ENCODE data around the gene HIVEP2. TPM values are rescaled to one million over a fixed set of nuclear protein-coding genes. Genes with fewer than 3 reads are reported as not detected.

HIVEP2 gene
- total and polyA plus RNA-seq, 2 of the 4 experiments (the other 2 are of a cell fraction), result 4.3 to 11.3 TPM

DNA sequence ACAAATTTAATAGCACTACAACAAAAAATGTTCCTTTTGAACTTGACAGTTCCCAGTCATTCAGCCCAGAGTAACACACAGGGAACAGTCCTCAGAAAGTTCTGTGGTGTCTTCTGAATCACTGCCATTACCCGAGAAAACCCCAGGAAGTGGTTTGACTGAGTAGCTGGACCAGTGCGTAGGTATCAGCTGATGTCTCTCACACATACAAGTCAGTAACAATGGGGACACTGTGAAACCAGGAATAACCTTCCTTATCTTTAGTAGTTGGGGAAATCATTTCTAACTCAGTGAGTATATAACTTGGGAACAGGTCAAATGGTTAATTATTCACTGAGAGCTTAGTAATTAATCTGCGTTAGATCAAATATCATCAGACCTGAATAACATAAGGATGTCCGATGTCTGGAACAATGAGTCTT is 73.1 kb downstream of the HIVEP2 start:
- no peak overlapping the region for H3K9ac ChIP-seq (ENCODE audit: low read depth, low read length)
- in situ Hi-C loops (cut with MboI; ENCODE audit: low sequenced_read_pairs), result no loop called here
- no TSS peak for BruUV-seq (replicated peaks)
- H4K91ac ChIP-seq (ENCODE audit: insufficient read depth, low read depth, low read length), result no peak overlapping the region
- H3K36me3 ChIP-seq (ENCODE audit: control insufficient read depth, insufficient read depth, low read length), result no peaks in the 10 kb centered on the region
- no peaks in the 10 kb centered on the region for H4K20me1 ChIP-seq (ENCODE audit: insufficient read depth, low read length)
- peak; percentile 96 for DNase-seq
- no peaks in the 10 kb centered on the region for H3K9me3 ChIP-seq (ENCODE audit: control insufficient read depth, insufficient read depth, low read length)
- H2BK120ac ChIP-seq (ENCODE audit: low read depth, low read length), result peak overlapping the region; percentile 35
- 0 out of 3 replicates have a peak overlapping the region, but pooled peaks have one; percentile 10 for H2BK15ac ChIP-seq (ENCODE audit: low read depth, low read length)
- peak overlapping the region in 1 of 2 experiments; percentile 61; a peak in 2 of 4 replicates for H4K8ac ChIP-seq (ENCODE audit: low read depth in 2 of 2, low read length in 2 of 2)
- no peaks in the 10 kb centered on the region for H3K27me3 ChIP-seq (ENCODE audit: control insufficient read depth, insufficient read depth, low read length)
- H3K4me2 ChIP-seq (ENCODE audit: low read depth, low read length), result peak overlapping the region; percentile 71; the same call in 1 of the 2 replicates
- H3K4me3 ChIP-seq (ENCODE audit: insufficient read depth, low read depth, low read length), result no peak overlapping the region
- no peak overlapping the region for H2AK5ac ChIP-seq (ENCODE audit: low read depth, low read length)
- H3K14ac ChIP-seq (replicated peaks; ENCODE audit: low read depth, low read length), result peak overlapping the region; percentile 32; the same call in 1 of the 2 replicates
- peak overlapping the region; percentile 56 for H2BK5ac ChIP-seq (ENCODE audit: low read depth, low read length, poor library complexity, severe bottlenecking)
- no peak overlapping the region for H3K56ac ChIP-seq (ENCODE audit: extremely low read depth, insufficient read depth, low read length)
- CTCF ChIA-PET, result no interaction called here
- no peak overlapping the region for H3K27ac ChIP-seq (ENCODE audit: insufficient read depth, low read length)
- H4K5ac ChIP-seq (ENCODE audit: low read depth, low read length), result 0 out of 2 replicates have a peak overlapping the region, but pooled peaks have one; percentile 7
- no peak overlapping the region for H2AK9ac ChIP-seq (replicated peaks; ENCODE audit: low read depth, low read length, poor library complexity)
- peak overlapping the region; percentile 43; the same call in 1 of the 2 replicates for H2BK20ac ChIP-seq (ENCODE audit: low read depth, low read length)
- POLR2A ChIA-PET (ENCODE audit: unreplicated experiment), result no interaction called here
- no CpG with 5 or more reads among the region's 4 CpGs for WGBS, 2 experiments (ENCODE audit: extremely low coverage in 2 of 2, insufficient read length in 1 of 2)
- H3K23ac ChIP-seq (ENCODE audit: low read depth, low read length), result peak overlapping the region; percentile 5; the same call in 1 of the 2 replicates
- peaks cover 26 to 71% of the 10 kb centered on the region in 2 experiments for H3K79me1 ChIP-seq (ENCODE audit: low read depth in 1 of 2, low read length in 2 of 2)
- H3K4ac ChIP-seq (ENCODE audit: low read depth, low read length), result no peak overlapping the region; the same call in 1 of the 2 replicates
- peaks cover 11% of the 10 kb centered on the region for H3K4me1 ChIP-seq (ENCODE audit: control insufficient read depth, insufficient read depth, low read length)
- dilution Hi-C loops (cut with HindIII; ENCODE audit: low sequenced_read_pairs, unreplicated experiment), result no loop called here
- H3K9me1 ChIP-seq (ENCODE audit: insufficient read depth, low read length), result no peaks in the 10 kb centered on the region
- no peak overlapping the region for H2AFZ ChIP-seq (replicated peaks; ENCODE audit: low read length, poor library complexity)
- peak overlapping the region; percentile 45; the same call in 1 of the 2 replicates for H3K18ac ChIP-seq (ENCODE audit: low read depth, low read length)
- ATAC-seq (ENCODE audit: low read depth), result peak; percentile 70
- TF ChIP-seq RAD21 (IDR thresholded peaks at IDR 0.05; ENCODE audit: low read length) (peak; percentile 19; the same call in 1 of the 2 replicates), POLR2A (IDR thresholded peaks at IDR 0.05; ENCODE audit: low read depth, low read length) (peak; percentile 10; the same call in 1 of the 2 replicates), CEBPB (IDR thresholded peaks at IDR 0.05; ENCODE audit: low read depth, low read length) (no peak), SMC3 (IDR thresholded peaks at IDR 0.05; ENCODE audit: low read depth, low read length) (no peak), RFX5 (IDR thresholded peaks at IDR 0.05; ENCODE audit: low read depth, low read length) (no peak), BHLHE40 (IDR thresholded peaks at IDR 0.05; ENCODE audit: low read depth, low read length) (no peak; the same call in 1 of the 2 replicates), FOS (IDR thresholded peaks at IDR 0.05; ENCODE audit: low read depth, low read length) (0 out of 2 replicates have a peak, but pooled peaks have one; percentile 17), MAZ (IDR thresholded peaks at IDR 0.05; ENCODE audit: borderline replicate concordance, low read depth, low read length) (no peak), NFE2L2 (IDR thresholded peaks at IDR 0.05; ENCODE audit: low read depth, low read length) (no peak), MAFK (IDR thresholded peaks at IDR 0.05; ENCODE audit: low read depth, low read length) (no peak)
- TF ChIP-seq, protein P1, sequence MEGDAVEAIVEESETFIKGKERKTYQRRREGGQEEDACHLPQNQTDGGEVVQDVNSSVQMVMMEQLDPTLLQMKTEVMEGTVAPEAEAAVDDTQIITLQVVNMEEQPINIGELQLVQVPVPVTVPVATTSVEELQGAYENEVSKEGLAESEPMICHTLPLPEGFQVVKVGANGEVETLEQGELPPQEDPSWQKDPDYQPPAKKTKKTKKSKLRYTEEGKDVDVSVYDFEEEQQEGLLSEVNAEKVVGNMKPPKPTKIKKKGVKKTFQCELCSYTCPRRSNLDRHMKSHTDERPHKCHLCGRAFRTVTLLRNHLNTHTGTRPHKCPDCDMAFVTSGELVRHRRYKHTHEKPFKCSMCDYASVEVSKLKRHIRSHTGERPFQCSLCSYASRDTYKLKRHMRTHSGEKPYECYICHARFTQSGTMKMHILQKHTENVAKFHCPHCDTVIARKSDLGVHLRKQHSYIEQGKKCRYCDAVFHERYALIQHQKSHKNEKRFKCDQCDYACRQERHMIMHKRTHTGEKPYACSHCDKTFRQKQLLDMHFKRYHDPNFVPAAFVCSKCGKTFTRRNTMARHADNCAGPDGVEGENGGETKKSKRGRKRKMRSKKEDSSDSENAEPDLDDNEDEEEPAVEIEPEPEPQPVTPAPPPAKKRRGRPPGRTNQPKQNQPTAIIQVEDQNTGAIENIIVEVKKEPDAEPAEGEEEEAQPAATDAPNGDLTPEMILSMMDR (conservative IDR thresholded peaks at IDR 0.05; ENCODE audit: low read depth, low read length), result no peak
- TF ChIP-seq, protein P2, sequence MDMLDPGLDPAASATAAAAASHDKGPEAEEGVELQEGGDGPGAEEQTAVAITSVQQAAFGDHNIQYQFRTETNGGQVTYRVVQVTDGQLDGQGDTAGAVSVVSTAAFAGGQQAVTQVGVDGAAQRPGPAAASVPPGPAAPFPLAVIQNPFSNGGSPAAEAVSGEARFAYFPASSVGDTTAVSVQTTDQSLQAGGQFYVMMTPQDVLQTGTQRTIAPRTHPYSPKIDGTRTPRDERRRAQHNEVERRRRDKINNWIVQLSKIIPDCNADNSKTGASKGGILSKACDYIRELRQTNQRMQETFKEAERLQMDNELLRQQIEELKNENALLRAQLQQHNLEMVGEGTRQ (IDR thresholded peaks at IDR 0.05; ENCODE audit: low read depth, low read length), result peak; percentile 69
- intact Hi-C loops (cut with micrococcal nuclease), result no loop called here
